H4 (cell line): ENCODE measurements around the gene PSMA1. TPM values are rescaled to one million over a fixed set of nuclear protein-coding genes. Genes with fewer than 3 reads are reported as not detected.

Experiments used
- DNase-seq: peaks from one replicate; pipeline ENCODE4 v3.0.0-alpha.2; 2015; ENCODE audit warnings: low spot score
- total RNA-seq: library from RNA; depleted of rRNA; stranded (reverse); fragments of >200 nt; shearing (Covaris generic); gene quantifications from 2 replicates; pipeline ENCODE4 v1.2.3, GENCODE V29; 2014

The PSMA1 gene
- total RNA-seq, 1 experiment from 2014 or later: 642 TPM

DNA sequence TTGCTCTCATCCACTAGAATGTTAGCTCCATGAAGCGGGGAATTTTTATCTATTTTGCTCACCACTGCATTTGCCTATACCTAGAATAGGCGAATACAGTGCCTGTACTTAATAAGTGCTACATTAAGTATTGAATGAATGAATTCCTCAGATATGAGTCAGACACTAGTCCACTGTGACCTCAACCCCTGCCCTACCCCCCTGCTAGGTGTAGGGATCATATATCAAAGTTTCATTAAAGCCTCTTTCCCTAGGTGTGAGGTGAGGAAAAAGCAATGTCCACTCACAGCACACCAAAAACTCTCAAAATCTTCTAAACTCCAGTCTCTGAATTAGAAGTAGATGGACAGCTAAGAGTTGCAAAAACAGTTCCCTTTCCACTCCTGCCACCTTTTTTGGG, 9.8 kb upstream of the PSMA1 start:
- no peak for DNase-seq

GRCh38 chr11:14529321-14529720, 9.1 kb upstream of the PSMA1 start:
- no peak for DNase-seq

GRCh38 chr11:14522801-14523200, 2.6 kb upstream of the PSMA1 start:
- DNase-seq: no peak

- no peak for DNase-seq
Observed at GRCh38 chr11:14522245-14522644, 2.1 kb upstream of the PSMA1 start.

DNA sequence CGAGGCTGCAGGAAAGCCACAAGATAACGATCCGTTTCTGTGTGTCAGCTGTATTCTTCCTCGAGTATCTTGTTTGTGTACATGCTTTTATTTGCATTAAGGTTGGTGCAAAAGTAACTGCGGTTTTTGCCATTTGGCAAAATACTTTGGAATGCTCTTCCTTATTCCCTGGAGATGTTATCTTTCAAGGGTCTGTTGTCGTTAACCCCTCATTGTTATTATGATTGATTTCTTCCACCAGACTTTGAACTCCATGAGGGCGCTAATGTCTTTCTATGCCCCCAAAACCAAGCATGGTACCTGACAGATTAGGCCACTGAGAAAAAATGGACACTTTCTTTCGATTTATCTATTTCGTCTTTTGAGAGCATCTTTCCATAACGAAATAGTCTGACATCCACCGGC, 563 bp upstream of the PSMA1 start:
- no peak for DNase-seq

DNA sequence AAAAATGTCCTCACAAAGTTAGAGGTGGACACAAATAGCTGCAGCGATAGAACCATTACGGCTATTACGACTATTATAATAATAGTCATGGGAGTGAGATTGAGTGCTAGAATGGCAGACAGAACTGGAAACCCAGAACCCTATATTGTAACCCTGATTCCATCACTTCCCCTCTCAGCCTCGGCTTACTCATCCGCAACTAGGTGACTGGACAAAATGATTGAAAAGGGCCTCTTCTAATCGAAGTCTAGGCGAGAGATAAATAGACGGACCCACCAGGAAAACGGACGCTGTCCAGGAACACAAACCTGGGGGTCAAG, 629 bp downstream of the PSMA1 start:
- DNase-seq: peak; percentile 23

DNA sequence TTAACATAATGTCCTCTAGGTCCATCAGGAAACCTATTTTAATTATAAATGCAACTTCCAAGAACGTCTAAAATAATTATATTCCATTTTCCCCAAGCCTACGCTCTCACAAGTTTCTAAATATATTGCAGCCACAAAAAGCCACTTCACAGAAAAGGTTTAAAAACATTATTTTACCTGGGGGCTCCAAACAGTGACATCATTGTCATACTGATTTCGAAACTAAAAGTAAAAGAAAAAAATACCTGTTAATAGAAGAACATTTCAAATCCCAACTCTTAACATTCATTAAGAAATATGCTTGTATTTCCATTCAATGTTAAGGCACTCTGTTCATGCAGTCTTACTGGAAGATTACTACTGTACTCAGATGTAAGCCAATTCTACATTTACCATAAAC, 1.4 kb downstream of the PSMA1 start:
- DNase-seq: no peak

- no peak for DNase-seq
Observed at GRCh38 chr11:14513800-14514199, 6.4 kb downstream of the PSMA1 start.

DNA sequence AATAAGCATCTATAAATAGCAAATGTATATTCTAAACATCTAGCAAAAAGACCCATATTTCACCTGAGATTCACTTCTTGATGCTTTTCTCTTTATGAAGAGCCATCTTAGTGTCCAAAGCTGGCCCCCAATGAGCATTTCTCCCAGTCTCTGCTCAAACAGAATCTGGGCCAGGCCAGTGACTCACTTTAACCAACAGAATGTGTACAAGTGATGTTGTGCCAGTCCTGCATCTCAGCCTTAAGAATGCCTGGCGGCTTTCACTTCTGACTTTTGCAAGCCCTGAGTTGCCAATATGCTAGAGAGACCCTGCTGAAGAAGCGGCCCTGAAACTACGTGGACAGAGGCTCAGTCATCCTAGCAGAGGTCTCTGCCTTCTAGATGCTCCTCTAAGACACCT, 13.7 kb downstream of the PSMA1 start:
- DNase-seq: no peak

- DNase-seq: no peak
Observed at GRCh38 chr11:14503023-14503422, 17.2 kb downstream of the PSMA1 start.

- no peak for DNase-seq
Observed at GRCh38 chr11:14502039-14502438, 18.1 kb downstream of the PSMA1 start.

DNA sequence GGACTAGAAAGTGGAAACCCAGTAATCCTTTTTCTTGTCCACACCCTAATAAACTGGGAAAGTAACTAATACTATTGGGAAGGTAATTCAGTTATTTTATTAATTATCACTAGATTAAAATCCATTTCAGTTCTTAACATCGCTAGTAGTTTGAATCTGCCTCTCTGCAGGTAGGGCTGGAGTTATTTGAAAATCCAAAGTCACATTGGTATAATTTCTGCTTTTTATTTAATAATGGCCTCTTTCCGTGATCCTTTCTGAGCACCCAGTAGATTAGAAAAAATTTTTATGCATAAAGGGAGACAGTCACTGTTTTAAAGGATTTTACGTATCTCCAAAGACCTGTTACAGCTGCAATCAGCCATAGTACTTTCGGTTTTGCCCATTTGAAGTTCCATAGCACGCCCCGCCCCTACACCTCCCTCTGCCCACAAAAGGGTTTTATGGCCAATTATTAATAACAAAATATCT, 20.0 kb downstream of the PSMA1 start:
- DNase-seq: peak; percentile 54

DNA sequence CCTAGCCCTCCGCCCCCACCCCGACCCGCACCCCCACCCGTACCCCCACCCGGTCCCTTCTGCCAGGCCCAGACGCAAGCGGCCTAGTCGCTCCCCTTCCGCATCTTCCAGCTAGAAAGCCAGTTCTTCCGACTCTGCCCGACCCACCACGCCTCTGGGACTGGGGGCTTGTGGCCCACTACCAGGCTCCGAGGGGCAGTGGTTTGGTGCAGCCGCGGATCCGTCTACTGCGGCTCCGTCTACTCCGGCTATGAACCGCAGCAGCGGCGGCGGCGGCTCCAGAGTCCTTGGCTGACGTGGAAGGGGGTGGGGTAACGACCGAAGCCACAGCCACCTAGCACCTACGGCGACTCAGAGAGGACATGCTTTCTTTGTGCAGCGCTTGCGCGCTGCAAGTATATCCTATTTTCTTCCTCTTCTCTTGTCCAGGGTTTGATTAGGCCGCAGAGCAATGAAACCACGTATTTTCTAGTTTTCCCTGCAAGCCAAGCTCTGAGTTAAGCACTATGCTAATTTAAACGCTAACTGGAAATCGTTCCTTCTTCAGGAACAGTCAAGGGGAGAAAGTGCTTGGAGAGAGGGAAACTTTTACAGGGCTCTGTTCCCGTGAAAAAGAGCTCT, 20.5 kb downstream of the PSMA1 start, which contains the start of gene COPB1:
COPB1 (minus strand) TSS at position 252 of the 621 bp plus-strand sequence. CDS start 883 bp downstream, outside the sequence.
- peak; percentile 94 for DNase-seq

DNA sequence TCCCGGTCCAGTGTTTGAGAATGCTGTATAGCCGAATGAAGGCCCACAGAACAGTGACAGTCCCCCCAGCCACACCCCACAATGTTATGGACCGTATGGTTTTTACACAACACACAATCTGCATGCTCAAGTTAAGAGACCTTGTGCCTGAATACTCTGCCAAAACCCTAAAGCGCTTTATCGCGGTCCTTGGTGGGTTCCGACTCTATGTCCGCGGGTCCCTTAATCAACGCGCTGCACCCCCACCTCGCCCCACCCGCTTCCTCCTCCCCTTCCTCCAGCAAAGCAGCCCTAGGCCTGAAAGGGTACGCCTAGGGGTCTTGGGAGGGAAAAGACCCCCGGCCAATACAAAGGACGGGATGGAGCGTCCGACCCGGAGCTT, 21.0 kb downstream of the PSMA1 start:
- no peak for DNase-seq

- no peak for DNase-seq
Observed at GRCh38 chr11:14480716-14481115, 39.5 kb downstream of the PSMA1 start.

GRCh38 chr11:14471127-14471526, 49.1 kb downstream of the PSMA1 start:
- DNase-seq: no peak

GRCh38 chr11:14463623-14464022, 56.6 kb downstream of the PSMA1 start:
- DNase-seq: no peak

DNA sequence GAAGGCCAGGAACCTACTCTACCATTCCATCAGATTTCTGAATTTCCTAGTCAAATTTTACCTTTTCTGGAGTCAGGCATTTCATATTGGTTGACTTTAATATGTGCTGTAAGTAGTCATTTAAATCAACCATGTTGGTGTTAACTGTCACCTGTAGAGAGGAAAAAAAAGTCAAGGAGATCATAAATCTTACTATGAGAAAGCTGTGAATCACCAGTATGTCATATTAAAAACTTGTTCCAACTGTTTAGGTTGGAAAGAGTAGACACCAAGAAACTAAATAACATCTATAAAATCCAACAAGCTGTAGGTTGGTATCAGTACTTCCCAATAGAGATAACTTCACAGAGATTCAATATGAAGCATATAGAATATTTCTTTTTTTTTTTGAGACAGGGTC, 60.0 kb downstream of the PSMA1 start:
- DNase-seq: no peak

GRCh38 chr11:14458377-14458776, 61.8 kb downstream of the PSMA1 start:
- no peak for DNase-seq

DNA sequence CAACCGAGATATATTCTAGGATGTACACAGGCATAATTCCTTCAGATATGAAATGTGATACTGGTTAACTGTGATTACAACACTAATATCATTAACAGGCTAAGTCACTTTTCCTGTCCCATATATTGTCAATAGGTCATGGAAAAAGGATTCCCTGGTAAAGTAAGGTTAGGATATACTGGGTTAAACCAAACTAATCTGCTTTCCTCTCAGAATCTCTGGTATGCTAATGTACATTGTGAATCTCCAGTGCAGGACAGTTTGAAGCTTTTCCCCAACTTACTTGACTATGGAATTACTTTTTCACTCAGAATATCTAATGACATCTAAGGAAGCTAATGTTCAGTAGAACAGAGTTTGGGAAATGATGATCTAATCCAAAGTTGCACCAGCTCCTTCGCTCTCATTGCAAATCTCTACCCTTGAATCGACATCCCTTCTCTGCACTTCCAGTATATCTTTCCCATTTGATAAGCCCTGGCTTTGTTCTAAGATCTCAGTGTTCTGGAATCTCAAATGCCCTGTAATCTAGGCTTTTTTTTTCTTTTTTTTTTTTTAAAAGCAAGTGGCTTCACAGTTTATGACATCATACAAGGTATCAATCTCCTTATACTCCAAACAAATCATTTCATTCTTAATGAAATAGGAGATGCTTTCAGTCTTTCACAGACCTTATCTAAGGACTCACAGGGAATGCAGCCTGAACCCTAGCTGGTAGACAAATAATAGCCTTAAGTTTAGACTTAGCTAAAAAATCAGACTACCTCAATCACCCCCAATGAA, 64.3 kb downstream of the PSMA1 start:
- no peak for DNase-seq
